Stimulated activated naive CD4-positive, alpha-beta T cell treated with Interleukin-2 at 50 U/mL for 16 hours (primary cell): ENCODE results near the gene SPCS2.
"Not testable (repeated sequence)": the region's sequence is repeated elsewhere in the genome, so short reads cannot be mapped to it uniquely, and the experiment has no call there.

ENCODE experiments used
- DNase-seq: peaks from one replicate; lab custom pipeline; 2025; lab: John Stamatoyannopoulos, UW

Gene SPCS2

GRCh38 chr11:74950374-74950969, 1.4 kb downstream of the SPCS2 start:
- no peak for DNase-seq

- no peak for DNase-seq
Measured at GRCh38 chr11:74951226-74951625, 2.2 kb downstream of the SPCS2 start.

DNA sequence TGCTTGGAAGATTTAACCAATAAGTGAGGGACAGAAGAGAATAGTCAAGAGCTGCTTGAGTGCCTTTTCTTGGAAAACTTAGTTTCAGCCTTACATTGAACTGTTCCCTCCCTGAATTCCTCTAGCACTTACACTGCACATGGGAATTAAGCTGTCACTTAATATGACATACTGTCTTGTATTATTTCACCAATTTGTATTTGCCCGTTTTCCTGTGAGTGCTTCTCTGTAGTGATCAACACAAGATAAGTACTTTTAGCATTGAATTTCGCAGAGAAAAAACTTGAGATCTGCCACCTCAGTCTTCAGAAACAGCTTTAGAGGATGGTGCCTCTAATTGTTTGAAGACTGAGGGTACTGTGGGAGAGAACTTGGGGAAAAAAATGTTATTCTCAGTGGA, 3.7 kb downstream of the SPCS2 start:
- no peak for DNase-seq

DNA sequence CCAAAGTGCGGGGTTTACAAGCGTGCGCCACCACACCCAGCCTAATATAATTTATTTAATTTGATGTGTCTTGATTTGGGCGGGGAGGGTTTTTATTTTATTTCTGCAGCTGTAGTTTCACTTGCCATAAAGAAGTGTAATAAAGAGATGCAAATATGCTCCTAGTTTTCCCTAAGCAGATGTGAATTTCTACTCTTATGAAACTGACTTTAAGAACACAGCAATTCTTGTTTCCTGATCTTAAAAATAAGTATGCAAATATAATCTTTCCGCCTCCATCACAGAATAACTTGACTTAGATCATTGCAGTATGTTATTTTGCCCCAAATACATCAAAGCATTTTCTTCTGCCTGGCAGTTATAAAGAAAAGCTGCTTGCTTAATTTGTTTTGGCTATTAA, 4.4 kb downstream of the SPCS2 start:
- no peak for DNase-seq

GRCh38 chr11:74954199-74954598, 5.1 kb downstream of the SPCS2 start:
- no peak for DNase-seq

DNA sequence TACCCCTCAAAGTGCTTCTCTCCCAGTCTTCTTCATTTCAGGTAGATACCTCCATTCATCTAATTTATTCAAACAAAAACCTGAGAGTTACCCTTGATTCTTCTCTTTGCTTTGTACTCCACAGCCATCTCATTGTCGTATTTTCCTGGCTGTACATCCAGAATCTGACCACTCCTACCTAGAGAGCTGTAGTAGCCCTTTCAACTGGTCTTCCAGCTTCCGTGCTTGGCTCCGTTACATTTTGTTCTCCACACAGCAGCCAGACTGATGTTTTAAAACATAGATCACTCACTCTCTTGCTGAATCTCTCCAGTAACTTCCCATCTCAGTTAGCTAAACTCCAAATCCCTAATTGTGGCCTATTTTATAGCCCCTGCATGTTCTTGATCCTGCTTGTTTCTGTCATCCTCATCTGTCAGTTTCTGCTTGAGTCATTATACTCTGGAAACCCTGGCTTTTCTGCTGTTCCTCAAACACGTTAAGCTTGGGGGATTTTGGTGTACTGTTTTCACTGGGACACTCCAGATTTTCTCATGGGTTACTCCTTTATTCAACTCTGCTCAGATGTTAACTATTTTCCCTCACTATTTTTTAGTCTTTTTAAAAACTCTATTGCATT, 7.4 kb downstream of the SPCS2 start:
- no peak for DNase-seq

GRCh38 chr11:74957937-74958629, 9.0 kb downstream of the SPCS2 start:
- no peak for DNase-seq

DNA sequence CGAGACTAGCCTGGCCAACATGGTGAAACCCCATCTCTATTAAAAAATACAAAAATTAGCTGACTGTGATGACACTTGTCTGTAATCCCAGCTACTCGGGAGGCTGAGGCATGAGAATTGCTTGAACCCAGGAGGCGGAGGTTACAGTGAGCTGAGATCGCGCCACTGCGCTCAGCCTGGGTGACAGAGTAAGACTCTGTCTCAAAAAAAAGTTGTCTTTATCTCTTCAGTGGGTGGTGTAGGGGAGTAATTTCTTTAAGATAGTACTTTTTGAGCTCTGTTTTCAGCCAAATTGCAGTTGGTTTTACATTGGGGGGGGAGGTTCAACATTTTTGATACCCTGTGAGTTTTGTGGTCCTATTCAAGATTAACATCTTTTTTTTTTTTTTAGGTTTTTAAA, 11.1 kb downstream of the SPCS2 start:
- not testable (repeated sequence) for DNase-seq

GRCh38 chr11:74966651-74967050, 17.6 kb downstream of the SPCS2 start:
- no peak for DNase-seq

GRCh38 chr11:74970852-74971395, 21.9 kb downstream of the SPCS2 start:
- no peak for DNase-seq

DNA sequence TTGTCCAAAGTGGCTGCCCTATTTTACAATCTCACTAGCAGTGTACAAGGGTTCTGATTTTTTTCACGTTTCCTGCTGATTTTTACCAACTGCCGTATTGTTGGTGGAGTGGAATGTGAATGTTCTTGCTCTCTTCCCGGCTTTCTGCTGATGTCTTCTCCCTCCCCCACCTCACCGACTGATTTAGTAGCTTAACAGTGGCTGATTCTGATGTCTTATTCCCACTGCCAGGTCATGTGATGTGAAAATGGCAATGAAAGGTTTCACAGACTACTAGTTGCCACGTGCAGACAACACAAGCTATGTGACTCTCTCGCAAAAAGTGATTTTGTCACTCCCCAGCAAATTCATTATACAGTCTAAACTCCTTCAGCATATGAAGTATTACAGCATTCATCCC, 22.4 kb downstream of the SPCS2 start:
- DNase-seq = no peak

DNA sequence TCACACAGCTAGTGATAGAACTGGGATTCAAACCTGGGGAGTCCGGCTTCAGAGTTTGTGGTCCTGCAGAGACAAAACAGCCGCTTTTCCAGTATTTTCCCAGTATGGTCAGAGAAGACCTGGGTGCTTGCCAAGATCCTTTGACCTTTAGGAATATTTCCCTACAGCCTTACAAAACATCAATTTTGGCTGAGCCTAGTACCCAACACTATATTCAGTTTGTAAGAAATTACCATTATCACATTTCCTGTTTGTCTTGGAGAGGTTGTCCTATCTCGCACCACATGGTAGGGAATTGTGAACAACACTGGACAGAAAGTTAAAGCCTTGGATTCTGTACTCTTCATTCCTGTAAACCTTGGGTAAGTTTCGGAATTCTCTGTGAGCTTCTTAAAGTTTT, 29.0 kb downstream of the SPCS2 start:
- DNase-seq = no peak

DNA sequence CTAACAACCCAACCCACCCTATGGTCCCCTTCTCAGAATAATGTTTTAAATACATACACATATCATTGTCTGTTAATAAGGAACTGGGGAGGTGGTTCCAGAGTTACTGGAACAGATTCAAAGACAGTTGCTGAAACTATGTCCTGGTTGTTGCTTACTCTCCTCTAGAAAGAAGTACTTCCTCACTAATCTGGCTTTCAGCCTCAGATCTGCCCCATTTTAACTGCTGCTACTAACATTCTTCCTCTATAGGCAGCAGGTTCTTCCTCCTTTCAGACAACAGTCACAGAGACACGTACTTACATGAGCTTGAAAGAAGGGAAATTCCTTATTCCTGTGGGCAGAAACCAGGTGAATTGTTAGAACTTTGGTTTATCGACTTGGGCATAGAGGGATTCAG, 31.6 kb downstream of the SPCS2 start:
- DNase-seq = no peak

DNA sequence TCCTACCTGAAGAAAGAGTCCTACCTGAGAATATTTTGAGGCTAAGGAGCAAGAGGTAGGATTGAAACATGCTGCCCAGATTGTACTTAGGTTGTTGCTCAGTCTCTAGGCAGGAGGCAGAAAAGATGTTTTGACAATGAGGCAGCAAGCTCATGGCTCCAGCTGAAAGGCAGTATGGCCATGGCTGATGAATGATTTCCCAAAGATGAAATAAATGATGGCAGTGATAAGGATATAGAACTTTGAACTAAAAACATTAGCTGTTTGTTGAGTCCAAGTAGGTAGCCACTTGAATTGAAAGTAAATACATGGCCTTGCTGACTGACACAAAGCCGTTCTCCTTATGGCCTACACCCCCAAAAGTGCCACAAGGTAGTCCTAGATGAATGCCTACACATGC, 32.8 kb downstream of the SPCS2 start:
- DNase-seq = no peak

GRCh38 chr11:74984070-74984469, 35.0 kb downstream of the SPCS2 start:
- no peak for DNase-seq

DNA sequence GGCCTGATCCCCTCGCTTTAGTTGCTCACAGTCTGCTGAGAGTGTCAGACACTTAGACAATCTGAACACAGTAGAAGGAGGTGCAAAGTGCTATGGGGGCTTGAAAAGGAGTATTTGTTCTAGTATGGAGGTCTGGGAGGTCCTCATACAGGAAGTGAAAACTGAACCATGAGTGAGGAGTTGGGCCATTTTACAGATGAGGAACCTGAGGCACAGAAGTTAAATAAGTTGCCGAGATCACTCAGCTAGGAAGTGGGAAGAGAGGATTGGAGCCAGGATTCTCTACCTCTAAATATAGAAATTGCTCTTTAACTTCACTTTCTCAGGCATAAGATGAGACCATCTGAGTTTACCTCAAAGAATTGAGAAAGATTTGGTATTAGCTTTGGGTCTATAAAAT, 35.7 kb downstream of the SPCS2 start:
- DNase-seq = no peak

DNA sequence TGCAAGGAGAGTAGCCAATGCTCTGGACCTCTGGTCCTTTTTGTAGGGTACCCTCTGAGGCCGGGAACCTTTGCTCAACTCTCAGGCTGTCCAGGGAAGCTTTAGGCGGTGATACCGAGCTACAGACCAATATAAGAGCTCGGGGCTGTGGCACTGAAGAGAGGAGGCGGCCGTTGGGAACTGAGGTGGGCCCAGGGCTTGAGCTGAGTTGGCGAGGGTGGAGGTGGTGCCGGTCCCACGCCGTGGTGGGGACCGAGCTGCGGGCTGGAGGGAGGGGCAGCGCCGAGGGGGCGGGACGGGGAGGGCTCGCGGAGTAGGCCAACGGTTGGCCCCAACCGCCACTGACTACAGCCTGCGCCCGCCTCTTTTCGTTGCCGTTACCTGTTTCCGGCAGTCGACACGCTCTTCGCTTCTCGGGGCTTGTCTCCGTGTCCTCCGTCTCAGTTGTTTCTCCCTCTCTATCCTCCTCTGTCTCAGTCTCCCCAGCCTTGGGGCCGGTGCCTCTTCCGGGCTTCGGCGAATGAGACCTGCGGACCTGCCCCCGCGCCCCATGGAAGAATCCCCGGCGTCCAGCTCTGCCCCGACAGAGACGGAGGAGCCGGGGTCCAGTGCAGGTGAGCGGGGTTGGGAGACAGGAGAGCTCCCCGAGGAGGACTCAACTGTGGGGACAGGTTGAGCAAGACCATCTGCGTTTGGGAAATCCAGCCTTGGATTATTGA, 39.6 kb downstream of the SPCS2 start, which contains the start of gene NEU3:
Gene NEU3, plus strand, starts transcription at position 393 of the 719 bp plus-strand sequence. Its CDS starts 128 bp downstream, at position 521.
- peak; percentile 84 for DNase-seq

GRCh38 chr11:74989260-74989638, 40.2 kb downstream of the SPCS2 start:
- DNase-seq = no peak

DNA sequence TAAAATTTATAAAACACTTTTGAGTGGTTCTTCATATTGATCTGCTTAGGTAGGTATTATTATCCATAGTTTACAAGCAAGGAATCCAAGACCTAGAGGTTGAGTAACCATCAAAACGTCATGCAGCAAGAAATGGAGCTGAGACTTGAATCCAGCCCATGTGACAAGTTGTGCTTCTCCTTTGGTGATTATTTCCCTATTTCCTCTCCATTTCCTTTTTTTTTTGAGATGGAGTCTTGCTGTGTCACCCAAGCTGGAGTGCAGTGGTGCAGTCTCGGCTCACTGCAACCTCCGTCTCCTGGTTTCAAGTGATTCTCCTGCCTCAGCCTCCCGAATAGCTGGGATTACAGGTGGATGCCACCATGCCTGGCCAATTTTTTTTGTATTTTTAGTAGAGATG, 41.1 kb downstream of the SPCS2 start:
- not testable (repeated sequence) for DNase-seq

DNA sequence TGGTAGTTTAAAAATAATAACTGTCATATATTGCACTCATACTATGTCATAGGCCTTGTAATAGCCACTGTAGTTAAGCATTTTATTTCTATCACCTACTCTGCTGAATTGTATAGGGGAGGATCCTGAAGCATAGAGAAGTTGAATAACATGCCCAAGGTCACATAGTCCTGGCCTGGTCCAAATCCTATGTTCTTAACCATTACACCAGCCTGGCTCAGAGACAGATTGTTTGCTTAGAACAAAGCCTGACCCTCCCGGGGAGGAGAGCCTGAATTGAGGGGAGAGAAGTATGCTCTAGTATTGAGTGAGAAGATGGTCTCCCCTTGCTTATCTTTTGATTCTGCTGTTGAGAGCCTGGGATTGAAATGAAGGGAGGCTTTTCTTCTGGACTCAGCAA, 41.9 kb downstream of the SPCS2 start:
- DNase-seq = no peak

- no peak for DNase-seq
Measured at GRCh38 chr11:74992852-74993251, 43.8 kb downstream of the SPCS2 start.

DNA sequence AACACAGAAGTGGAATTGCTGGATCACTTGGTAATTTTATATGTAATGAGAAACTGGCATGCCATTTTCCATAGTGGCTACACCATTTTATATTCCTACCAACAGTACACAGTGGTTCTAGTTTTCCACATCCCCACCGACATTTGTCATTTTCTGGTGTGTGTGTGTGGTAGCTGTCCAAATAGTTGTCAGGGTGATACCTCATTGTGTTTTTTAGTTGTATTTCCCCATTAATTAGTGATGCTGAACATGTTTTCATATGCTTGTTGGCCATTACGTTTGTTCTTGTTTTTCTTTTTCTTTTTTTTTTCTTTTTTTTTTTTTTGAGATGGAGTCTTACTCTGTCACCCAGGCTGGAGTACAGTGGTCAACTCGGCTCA, 51.9 kb downstream of the SPCS2 start:
- no peak for DNase-seq

DNA sequence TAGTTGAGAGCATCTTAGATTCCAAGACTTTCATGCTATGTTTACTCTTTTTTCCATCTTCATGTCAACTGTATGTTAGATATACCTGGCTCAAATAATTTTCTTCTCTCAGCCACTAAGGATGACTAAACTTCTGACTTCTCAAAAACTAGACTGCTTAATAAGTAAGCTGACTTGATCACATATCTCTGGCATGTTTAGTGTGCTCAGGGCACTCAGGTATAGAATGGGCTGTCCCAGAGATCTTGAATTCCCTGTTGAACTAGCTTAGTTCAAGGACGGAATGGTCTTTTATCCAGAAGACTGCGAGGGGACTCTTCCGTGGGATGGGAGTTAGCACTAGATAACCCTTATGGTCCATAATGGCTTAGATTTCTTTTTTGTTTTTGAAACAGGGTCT, 52.6 kb downstream of the SPCS2 start:
- DNase-seq = no peak
